Activated naive CD8-positive, alpha-beta T cell treated with anti-CD3 and anti-CD28 coated beads, Interleukin-2, amount 50 U/mL, for 16 hours (primary cell): ENCODE data around the gene MOCOS.
"Not testable (repeated sequence)": the region's sequence is repeated elsewhere in the genome, so short reads cannot be mapped to it uniquely, and the experiment has no call there.

Source experiments
- DNase-seq: peaks from one replicate; pipeline ENCODE4 v3.0.0-alpha.2; 2020; ENCODE audit warnings: low read depth, low spot score

MOCOS gene

GRCh38 chr18:36199691-36200295, 12.5 kb downstream of the MOCOS start:
- DNase-seq = no peak

GRCh38 chr18:36200354-36200771, 13.1 kb downstream of the MOCOS start:
- DNase-seq = no peak

GRCh38 chr18:36201765-36202164, 14.5 kb downstream of the MOCOS start:
- no peak for DNase-seq

- DNase-seq = no peak
Observed at GRCh38 chr18:36203360-36203895, 16.1 kb downstream of the MOCOS start.

GRCh38 chr18:36205166-36205565, 17.9 kb downstream of the MOCOS start:
- no peak for DNase-seq

GRCh38 chr18:36207303-36207702, 20.0 kb downstream of the MOCOS start:
- no peak for DNase-seq

GRCh38 chr18:36207969-36208368, 20.7 kb downstream of the MOCOS start:
- DNase-seq = not testable (repeated sequence)

- DNase-seq = no peak
Observed at GRCh38 chr18:36211612-36212065, 24.3 kb downstream of the MOCOS start.

- DNase-seq = no peak
Observed at GRCh38 chr18:36212301-36213171, 25.2 kb downstream of the MOCOS start.

GRCh38 chr18:36214811-36215210, 27.5 kb downstream of the MOCOS start:
- DNase-seq = no peak

GRCh38 chr18:36215577-36215976, 28.3 kb downstream of the MOCOS start:
- no peak for DNase-seq

GRCh38 chr18:36217348-36217747, 30.1 kb downstream of the MOCOS start:
- DNase-seq = no peak

- no peak for DNase-seq
Observed at GRCh38 chr18:36229188-36229587, 41.9 kb downstream of the MOCOS start.

GRCh38 chr18:36240510-36240909, 53.2 kb downstream of the MOCOS start:
- not testable (repeated sequence) for DNase-seq

GRCh38 chr18:36241831-36242230, 54.5 kb downstream of the MOCOS start:
- DNase-seq = no peak

- no peak for DNase-seq
Observed at GRCh38 chr18:36247036-36247435, 59.7 kb downstream of the MOCOS start.

GRCh38 chr18:36249392-36249791, 62.1 kb downstream of the MOCOS start:
- no peak for DNase-seq

GRCh38 chr18:36250827-36251226, 63.5 kb downstream of the MOCOS start:
- DNase-seq = no peak

- DNase-seq = no peak
Observed at GRCh38 chr18:36255072-36255698, 67.9 kb downstream of the MOCOS start.

- DNase-seq = no peak
Observed at GRCh38 chr18:36256094-36256493, 68.8 kb downstream of the MOCOS start.

- no peak for DNase-seq
Observed at GRCh38 chr18:36262971-36263370, 75.7 kb downstream of the MOCOS start.

GRCh38 chr18:36264283-36264682, 77.0 kb downstream of the MOCOS start:
- DNase-seq = no peak
